Measurements from ENCODE around the gene ASS1. TPM values are rescaled to one million over a fixed set of nuclear protein-coding genes. Genes with fewer than 3 reads are reported as not detected.

Gene ASS1
- total and polyA plus RNA-seq, 2 of the 13 experiments (the other 11 are each of a cell fraction or from before 2014, with no cell fraction given), result 77.6 to 122 TPM

DNA sequence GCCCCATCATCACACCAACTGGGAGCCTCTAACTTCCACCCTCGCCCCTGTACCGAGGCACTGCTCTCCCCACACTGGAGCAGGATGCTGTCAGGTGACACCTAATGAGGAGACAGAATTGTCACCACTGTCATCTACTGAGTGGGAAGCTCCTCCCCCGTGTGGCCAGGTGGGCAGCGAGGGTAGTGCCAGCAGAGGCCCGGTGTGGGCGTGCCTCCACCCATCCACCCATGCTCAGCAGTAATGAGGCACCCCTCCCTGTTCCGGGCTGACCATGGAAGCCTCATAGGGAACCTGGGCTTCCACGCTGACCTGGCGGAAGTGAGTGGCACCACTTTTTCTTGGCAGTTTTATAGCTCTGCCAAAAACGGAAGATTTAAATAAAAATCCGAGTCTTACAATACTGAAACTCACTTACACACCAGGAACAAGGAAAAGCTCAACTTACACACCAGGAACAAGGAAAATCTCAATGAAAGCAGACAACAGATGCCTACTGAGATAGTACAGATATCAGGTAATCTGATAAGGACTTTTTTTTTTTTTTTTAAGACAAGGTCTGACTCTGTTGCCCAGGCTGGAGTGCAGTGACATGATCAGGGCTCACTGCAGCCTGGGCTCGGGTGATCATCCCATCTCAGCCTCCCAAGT lies 30.6 kb upstream of the ASS1 start (continued):
- TF ChIP-seq SOX13 (IDR thresholded peaks at IDR 0.05), result no peak
- no peak for TF ChIP-seq SOX13 (CRISPR knock-in tag; conservative IDR thresholded peaks at IDR 0.05 in 1 of 2, IDR thresholded peaks at IDR 0.05 in 1 of 2)
- TF ChIP-seq NR2C2 (CRISPR knock-in tag; IDR thresholded peaks at IDR 0.05; ENCODE audit: borderline replicate concordance), result no peak
- no peak for TF ChIP-seq KDM2A (CRISPR knock-in tag; IDR thresholded peaks at IDR 0.05; ENCODE audit: borderline replicate concordance, low read depth)

DNA sequence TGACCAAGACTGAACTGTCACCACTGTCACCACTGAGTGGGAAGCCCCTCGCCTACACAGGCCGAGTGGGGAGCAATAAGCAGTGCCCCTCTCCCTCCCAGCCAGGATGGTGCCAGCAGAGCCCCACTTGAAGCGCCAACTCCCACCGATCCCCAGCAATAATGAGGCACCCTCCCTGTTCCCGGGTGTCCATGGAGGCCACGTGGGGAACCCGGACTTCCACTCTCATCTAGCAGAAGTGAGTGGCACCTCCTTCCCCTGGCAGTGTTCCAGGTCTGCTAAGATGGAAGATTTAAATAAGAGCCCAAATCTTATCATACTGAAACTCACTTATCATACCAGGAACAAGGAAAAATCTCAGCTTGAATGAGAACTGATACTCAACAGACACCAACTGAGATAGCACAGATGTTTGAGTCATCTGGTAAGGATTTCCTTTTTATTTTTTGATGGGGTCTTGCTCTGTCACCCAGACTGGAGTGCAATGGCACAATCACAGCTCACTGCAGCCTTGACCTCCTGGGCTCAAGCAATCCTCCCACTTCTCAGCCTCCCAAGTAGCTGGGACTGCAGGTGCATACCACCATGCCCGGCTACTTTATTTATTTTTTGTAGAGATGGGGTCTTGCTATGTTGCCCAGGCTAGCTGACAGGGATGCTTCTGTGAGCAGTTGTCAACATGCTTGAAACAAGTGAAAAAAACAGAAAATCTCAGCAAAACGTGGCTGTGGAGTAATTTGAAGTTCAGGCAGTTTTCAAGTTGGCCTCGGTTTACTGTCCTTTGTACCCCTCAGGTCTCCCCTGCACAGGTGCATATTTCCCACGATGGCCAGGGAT lies 29.6 kb upstream of the ASS1 start:
- no peak for ATAC-seq
- no peak for DNase-seq (ENCODE audit: low spot score)
- Histone ChIP-seq H2AFZ (ENCODE audit: low read length) (no peak overlapping the region), H3K79me2 (ENCODE audit: insufficient read depth, low read length) (no peaks in the 10 kb centered on the region), H3K4me1 (ENCODE audit: insufficient read depth, low read length) (no peaks in the 10 kb centered on the region), H3K27me3 (ENCODE audit: control insufficient read depth in 1 of 2, insufficient read depth in 2 of 2, low read length in 2 of 2) (peaks cover 4 to 13% of the 10 kb centered on the region in 2 experiments; a peak in 4 of 5 replicates), H3K4me2 (ENCODE audit: low read depth, low read length) (no peak overlapping the region), H3K4me3 (replicated peaks in 1 of 3; ENCODE audit: insufficient read depth in 1 of 3, low read depth in 2 of 3, low read length in 3 of 3) (no peak overlapping the region), H3K36me3 (replicated peaks in 1 of 2; ENCODE audit: control insufficient read depth in 1 of 2, insufficient read depth in 2 of 2, low read length in 2 of 2) (no peaks in the 10 kb centered on the region), H3K9ac (ENCODE audit: insufficient read depth, low read depth, low read length) (no peak overlapping the region), H4K20me1 (ENCODE audit: insufficient read depth, low read length) (no peaks in the 10 kb centered on the region), H3K27ac (ENCODE audit: extremely low read length, insufficient read depth, low read length) (no peak overlapping the region), H3K9me3 (ENCODE audit: low read length) (no peaks in the 10 kb centered on the region)
- BruUV-seq (replicated peaks), result no TSS peak
- ChIA-PET POLR2A (no interaction called here), CTCF (ENCODE audit: low intra/inter-chr PET ratio, low total read pairs) (no interaction called here)
- in situ Hi-C loops (cut with HindIII; ENCODE audit: extremely low pct_ligation_motif_present, low pct_unique_long_range_greater_than_20kb), result no loop called here
- no peak for FAIRE-seq
- TF ChIP-seq, protein P1, sequence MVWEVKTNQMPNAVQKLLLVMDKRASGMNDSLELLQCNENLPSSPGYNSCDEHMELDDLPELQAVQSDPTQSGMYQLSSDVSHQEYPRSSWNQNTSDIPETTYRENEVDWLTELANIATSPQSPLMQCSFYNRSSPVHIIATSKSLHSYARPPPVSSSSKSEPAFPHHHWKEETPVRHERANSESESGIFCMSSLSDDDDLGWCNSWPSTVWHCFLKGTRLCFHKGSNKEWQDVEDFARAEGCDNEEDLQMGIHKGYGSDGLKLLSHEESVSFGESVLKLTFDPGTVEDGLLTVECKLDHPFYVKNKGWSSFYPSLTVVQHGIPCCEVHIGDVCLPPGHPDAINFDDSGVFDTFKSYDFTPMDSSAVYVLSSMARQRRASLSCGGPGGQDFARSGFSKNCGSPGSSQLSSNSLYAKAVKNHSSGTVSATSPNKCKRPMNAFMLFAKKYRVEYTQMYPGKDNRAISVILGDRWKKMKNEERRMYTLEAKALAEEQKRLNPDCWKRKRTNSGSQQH (CRISPR knock-in tag; IDR thresholded peaks at IDR 0.05; ENCODE audit: low read depth), result no peak
- TF ChIP-seq SRSF4 (IDR thresholded peaks at IDR 0.05; ENCODE audit: low read depth, low read length, poor library complexity, severe bottlenecking) (no peak), BRCA1 (CRISPR knock-in tag; IDR thresholded peaks at IDR 0.05) (no peak), KDM4B (CRISPR knock-in tag; IDR thresholded peaks at IDR 0.05) (no peak), ZNF230 (CRISPR knock-in tag; IDR thresholded peaks at IDR 0.05) (no peak), SP4 (CRISPR knock-in tag; IDR thresholded peaks at IDR 0.05) (no peak), ZFP41 (CRISPR knock-in tag; IDR thresholded peaks at IDR 0.05; ENCODE audit: borderline replicate concordance) (no peak), MXD4 (CRISPR knock-in tag; IDR thresholded peaks at IDR 0.05) (no peak), TAF15 (IDR thresholded peaks at IDR 0.05; ENCODE audit: low read depth, low read length, poor library complexity, severe bottlenecking) (no peak), RBM39 (IDR thresholded peaks at IDR 0.05; ENCODE audit: low read depth, low read length, poor library complexity, severe bottlenecking) (no peak), HNRNPK (IDR thresholded peaks at IDR 0.05; ENCODE audit: low read depth, low read length, poor library complexity, severe bottlenecking) (no peak), HNF4G (IDR thresholded peaks at IDR 0.05; ENCODE audit: borderline replicate concordance, low read depth, low read length) (no peak), HNF4G (CRISPR knock-in tag; IDR thresholded peaks at IDR 0.05; ENCODE audit: borderline replicate concordance, low read depth) (no peak)
- TF ChIP-seq, protein P2, sequence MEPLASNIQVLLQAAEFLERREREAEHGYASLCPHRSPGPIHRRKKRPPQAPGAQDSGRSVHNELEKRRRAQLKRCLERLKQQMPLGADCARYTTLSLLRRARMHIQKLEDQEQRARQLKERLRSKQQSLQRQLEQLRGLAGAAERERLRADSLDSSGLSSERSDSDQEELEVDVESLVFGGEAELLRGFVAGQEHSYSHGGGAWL (CRISPR knock-in tag; IDR thresholded peaks at IDR 0.05), result no peak
- WGBS (ENCODE audit: low lambda C conversion rate), result 38% methylated on average over 9 of the region's 11 CpGs
- intact Hi-C loops (cut with micrococcal nuclease; ENCODE audit: unreplicated experiment), result no loop called here

Measured in HepG2 (cell line).